ENCODE data around the gene DENND1A.
"Not testable (repeated sequence)": the region's sequence is repeated elsewhere in the genome, so short reads cannot be mapped to it uniquely, and the experiment has no call there.

Gene DENND1A

GRCh38 chr9:123652416-123652815 is 277.5 kb downstream of the DENND1A start:
- no peak for DNase-seq (ENCODE audit: low spot score)

- no peak for DNase-seq (ENCODE audit: low spot score)
Observed at GRCh38 chr9:123651871-123652270, 278.1 kb downstream of the DENND1A start.

- DNase-seq (ENCODE audit: low spot score), result no peak
Observed at GRCh38 chr9:123651273-123651672, 278.7 kb downstream of the DENND1A start.

GRCh38 chr9:123649909-123650308 is 280.0 kb downstream of the DENND1A start:
- no peak for DNase-seq (ENCODE audit: low spot score)

- no peak for DNase-seq (ENCODE audit: low spot score)
Observed at GRCh38 chr9:123647145-123647544, 282.8 kb downstream of the DENND1A start.

- no peak for DNase-seq (ENCODE audit: low spot score)
Observed at GRCh38 chr9:123645762-123646161, 284.2 kb downstream of the DENND1A start.

- DNase-seq (ENCODE audit: low spot score), result no peak
Observed at GRCh38 chr9:123645126-123645525, 284.8 kb downstream of the DENND1A start.

- DNase-seq (ENCODE audit: low spot score), result no peak
Observed at GRCh38 chr9:123643518-123643917, 286.4 kb downstream of the DENND1A start.

GRCh38 chr9:123642291-123643278 is 287.3 kb downstream of the DENND1A start:
- no peak for DNase-seq (ENCODE audit: low spot score)

- DNase-seq (ENCODE audit: low spot score), result no peak
Observed at GRCh38 chr9:123640792-123641222, 289.1 kb downstream of the DENND1A start.

GRCh38 chr9:123639743-123640142 is 290.2 kb downstream of the DENND1A start:
- no peak for DNase-seq (ENCODE audit: low spot score)

- no peak for DNase-seq (ENCODE audit: low spot score)
Observed at GRCh38 chr9:123637945-123638634, 291.8 kb downstream of the DENND1A start.

- DNase-seq (ENCODE audit: low spot score), result peak; percentile 19
Observed at GRCh38 chr9:123637606-123637944, 292.4 kb downstream of the DENND1A start.

- not testable (repeated sequence) for DNase-seq (ENCODE audit: low spot score)
Observed at GRCh38 chr9:123636805-123637204, 293.1 kb downstream of the DENND1A start.

GRCh38 chr9:123631862-123632261 is 298.1 kb downstream of the DENND1A start:
- no peak for DNase-seq (ENCODE audit: low spot score)

- no peak for DNase-seq (ENCODE audit: low spot score)
Observed at GRCh38 chr9:123630233-123630632, 299.7 kb downstream of the DENND1A start.

GRCh38 chr9:123629531-123629930 is 300.4 kb downstream of the DENND1A start:
- no peak for DNase-seq (ENCODE audit: low spot score)

GRCh38 chr9:123622711-123623241 is 307.1 kb downstream of the DENND1A start:
- no peak for DNase-seq (ENCODE audit: low spot score)

GRCh38 chr9:123620239-123620638 is 309.7 kb downstream of the DENND1A start:
- no peak for DNase-seq (ENCODE audit: low spot score)

- DNase-seq (ENCODE audit: low spot score), result no peak
Observed at GRCh38 chr9:123617952-123618678, 311.8 kb downstream of the DENND1A start.

- no peak for DNase-seq (ENCODE audit: low spot score)
Observed at GRCh38 chr9:123617286-123617685, 312.6 kb downstream of the DENND1A start.

- no peak for DNase-seq (ENCODE audit: low spot score)
Observed at GRCh38 chr9:123616707-123617106, 313.2 kb downstream of the DENND1A start.
